CD4-positive, alpha-beta T cell treated with Interleukin-4 for 4 hours (primary cell): ENCODE results near the gene GSTA3.
"Not testable (repeated sequence)": the region's sequence is repeated elsewhere in the genome, so short reads cannot be mapped to it uniquely, and the experiment has no call there.

Source experiments
- DNase-seq: peaks from one replicate; pipeline ENCODE4 v3.0.0-alpha.2; 2020

The GSTA3 gene

DNA sequence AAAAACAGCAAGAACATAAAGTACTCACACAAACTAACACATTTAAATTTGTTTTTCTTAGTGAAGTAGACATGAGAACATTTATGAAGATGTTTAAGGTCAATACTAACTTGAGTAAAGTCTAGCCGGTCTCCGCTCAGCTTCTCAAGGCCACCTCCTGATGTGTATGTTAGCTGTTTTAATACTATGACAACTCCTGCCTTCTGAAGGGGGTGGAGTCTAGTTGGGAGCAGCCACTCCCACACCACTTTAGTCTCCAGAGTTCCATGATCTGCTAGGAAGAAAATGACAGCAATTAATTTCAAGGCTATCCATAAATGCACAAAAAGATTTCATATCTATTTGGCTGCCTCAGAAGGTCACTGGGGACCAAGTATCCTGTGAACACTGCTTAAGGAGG is at the start of gene GSTA3:
Gene GSTA3 (minus strand): TSS at position 168 of the 400 bp plus-strand sequence. CDS start 3,864 bp downstream, outside the sequence.
- no peak for DNase-seq

DNA sequence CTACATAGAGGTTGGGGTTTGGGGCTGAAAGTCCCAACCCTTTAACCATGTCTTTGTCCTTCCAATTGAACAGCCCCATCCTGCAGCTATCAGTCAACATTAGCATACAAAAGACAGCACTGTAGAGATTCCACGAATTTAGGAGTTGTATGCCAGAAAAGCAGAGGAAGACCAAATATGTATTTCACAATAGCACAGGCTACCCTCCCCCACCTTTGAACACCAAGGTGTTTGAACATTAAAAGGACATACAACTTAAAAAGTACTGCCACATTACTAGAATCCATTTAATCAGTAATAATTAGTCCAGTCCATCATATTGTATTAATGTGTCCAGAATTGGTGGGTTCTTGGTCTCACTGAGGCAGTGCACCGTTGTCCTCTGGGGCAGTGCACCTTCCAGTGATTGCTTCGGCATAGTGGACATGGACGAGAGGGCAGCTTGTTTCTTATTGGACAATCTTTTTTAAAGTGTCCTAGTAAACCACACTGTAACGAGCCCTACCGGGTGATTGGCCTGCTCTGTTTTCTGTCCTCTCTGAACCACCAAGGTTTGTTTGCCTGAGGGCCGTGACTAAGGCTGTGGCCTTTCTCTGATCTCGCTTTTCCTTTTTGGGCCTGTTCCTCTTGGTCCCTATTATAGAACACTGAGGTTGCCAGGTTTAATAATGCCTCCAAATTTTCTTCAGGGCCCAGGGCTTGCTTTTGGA is 49.2 kb upstream of the GSTA3 start:
- no peak for DNase-seq

DNA sequence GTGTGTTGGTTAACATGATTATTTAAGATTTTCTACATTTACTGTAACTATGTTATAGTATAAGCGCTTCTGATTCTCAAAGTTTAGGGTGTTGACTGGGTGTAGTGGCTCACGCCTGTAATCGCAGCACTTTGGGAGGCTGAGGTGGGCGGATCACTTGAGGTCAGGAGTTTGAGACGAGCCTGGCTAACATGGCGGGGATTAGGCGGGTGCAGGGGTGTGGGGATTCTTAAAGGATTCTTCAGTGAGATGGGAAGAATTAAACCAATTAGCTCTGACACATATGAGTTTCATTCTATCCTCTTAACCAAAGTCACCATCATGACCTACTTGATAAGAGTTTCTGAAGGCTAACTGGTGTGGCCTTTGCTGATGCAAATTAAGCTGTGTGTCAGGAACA is 46.4 kb upstream of the GSTA3 start:
- no peak for DNase-seq

DNA sequence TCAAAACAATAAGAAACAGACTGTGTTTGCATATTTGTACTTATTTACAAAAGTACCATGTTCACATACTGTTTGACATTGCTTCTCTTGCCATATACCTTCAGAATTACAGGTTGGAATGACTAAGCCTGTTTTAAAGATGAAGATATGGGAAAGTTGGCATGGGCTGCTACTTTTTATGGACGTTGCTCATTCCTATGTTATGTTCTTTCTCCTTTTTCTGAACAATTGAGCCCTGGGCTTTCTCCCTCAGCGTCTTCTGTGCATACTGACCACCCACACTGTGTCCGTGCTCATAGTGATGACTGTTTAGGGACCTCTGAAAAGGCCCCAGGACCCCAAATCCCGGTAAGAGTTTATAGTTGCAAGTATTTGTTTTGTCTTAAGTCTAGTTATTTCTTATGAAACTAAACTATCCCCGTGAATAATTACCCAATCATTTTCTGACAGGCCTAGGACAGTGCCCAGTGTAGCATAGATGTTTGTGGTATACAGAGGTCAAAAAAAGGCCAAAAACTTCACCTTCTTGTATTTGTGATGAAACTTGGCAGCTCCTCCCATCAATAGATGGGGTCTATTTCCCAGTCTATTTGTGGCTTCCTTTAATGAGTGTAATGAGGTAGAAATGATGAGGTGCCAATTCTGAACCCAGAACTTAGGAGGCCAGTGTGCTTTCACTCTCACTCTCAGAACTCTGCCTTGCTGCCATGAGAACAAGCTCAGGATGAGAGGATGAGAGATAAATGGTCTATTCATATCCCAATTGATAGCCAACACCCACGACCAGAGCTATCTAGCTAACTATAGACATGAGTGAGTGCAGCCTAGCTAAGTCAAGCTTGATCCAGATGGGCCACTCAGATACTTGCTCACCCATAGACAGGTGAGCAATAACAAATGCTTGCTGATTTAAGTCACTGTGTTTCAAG is 44.7 kb upstream of the GSTA3 start:
- DNase-seq: no peak

DNA sequence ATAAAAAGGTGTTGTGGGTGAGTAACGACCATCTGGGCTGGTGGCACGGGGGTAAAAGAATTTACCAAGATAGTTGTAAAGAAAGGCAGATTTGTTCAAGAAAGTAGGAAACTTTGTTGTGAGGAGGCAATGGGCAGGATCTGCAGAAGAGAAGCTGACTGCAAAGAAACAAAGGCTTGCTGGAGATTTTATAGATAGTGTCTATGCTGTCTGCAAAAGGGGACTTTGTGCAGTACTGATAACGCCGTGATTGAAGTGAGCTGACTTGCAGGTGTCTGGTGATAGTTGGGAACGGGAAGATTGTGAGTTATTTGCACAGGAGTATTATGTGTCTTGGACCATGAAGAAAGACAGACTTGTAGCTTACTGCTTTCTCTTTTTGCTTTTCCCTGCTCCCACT is 36.8 kb upstream of the GSTA3 start:
- no peak for DNase-seq

DNA sequence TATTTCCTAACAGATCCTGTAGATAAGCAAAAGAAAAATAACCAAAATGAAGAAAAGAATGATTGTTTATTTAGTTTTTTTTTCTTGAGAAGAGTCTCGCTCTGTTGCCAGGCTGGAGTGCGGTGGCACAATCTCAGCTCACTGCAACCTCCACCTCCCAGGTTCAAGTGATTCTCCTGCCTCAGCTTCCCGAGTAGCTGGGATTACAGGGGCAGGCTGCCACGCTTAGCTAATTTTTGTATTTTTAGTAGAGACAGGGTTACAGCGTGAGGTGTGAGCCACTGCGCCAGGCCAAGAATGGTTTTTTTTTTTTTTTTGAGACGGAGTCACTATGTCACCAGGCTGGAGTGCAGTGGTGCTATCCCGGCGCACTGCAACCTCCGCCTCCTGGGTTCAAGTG is 33.3 kb upstream of the GSTA3 start:
- not testable (repeated sequence) for DNase-seq

DNA sequence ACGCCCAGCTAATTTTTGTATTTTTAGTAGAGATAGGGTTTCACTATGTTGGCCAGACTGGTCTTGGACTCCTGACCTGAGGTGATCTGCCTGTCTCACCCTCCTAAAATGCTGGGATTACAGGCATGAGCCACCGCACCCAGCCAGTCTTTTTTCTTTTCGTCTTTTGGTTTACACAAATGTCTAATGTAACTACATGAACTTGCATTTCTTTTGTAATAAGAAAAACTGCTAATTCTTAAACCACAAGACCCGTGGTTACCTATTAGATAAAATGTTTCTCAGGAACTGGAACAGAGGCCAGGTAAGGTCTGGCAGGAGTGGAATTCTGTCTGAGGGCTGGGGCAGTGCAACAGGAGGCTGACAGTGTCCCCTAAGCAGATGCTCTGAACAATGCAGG is 32.7 kb upstream of the GSTA3 start:
- DNase-seq: no peak

DNA sequence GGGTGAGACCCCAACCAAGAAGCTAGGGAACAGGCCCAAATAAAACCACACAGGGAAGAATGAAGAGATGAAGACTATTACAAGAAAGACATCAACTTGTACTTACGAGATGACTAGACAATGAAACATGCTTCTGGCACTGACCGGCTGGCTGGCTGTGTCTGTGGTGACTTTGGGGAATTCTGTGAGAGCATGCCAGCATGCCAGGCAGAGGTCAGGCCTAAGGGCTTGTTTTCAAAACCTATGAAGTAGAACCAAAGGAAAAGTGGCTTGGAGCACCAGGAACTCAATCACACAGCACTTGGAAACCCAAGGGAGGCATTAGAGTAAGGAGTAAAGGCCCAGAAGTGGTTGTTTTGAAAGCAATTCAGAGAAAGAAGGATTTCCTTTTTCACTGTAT is 28.4 kb upstream of the GSTA3 start:
- DNase-seq: no peak

DNA sequence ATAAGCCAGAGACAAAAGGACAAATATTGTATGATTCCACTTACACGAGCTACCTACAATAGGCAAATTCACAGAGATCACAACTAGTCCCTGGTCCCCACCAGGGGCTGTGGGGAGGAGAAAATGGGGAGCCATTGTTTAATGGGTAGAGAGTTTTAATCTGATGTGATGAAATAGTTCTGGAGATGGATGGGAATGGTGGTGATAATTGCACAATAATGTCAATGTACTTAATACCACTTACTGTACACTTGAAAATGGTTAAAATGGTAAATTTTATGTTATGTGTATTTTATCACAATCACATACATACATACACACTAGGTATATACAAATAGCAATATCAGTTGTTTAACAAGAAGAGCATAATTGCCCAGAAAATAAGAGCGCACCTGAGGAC is 24.3 kb upstream of the GSTA3 start:
- DNase-seq: no peak

DNA sequence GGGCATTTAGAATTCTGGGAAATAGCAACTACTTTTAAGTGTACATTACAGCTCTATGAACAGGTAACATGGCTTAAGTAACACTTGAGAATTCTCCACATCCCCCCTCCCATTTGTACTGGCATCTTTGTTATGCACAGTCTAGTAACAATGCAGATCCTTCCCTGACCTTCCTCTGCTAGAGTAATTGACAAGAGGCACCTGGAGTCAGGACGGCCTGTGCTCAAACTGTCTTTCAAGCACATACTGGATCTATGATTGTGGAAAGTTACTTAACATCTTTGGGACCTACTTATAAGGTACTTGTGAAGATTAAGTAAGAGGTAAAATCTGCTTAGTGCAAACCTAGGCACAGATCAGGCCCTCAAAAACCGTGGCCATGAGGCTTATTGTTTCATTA is 21.9 kb upstream of the GSTA3 start:
- DNase-seq: no peak

DNA sequence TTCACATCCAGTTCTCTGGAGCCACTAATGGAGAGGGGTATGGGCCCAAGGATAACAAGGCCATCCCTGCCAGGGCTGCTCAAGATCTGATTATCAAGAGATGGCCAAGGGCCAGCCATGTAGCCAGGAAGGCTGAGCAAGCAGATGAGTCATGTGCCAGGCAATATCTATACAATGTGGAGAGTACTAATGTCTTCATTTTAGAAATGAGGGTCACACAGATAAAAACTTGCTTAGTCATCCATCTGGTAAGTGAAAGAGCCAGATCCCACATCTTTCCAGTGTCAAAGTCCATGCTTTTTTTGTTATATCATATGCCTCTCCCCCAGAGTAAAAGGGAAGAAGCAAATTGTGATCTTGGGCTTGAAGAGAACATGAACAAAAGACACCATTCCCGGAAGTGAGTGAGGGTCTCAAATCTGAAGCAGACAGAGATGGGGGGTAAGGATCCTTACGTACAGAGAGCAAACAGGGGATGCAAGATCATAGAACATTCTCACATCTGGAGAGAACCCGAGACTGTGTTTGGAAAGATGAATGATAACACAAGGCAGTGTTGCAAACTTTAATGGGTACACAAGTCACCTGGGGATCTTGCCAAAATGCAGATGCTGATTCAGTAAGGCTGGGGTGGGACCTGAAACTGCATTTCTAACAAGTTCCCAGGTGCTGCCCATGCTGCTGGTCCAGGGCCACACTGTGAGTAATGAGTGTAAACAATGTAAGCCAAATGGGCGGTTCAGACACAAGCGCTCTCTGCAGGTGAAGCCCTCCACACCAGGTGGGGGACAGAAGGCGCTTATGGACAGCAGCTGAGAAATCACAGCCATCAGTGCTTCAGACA is 20.0 kb upstream of the GSTA3 start:
- DNase-seq: no peak

DNA sequence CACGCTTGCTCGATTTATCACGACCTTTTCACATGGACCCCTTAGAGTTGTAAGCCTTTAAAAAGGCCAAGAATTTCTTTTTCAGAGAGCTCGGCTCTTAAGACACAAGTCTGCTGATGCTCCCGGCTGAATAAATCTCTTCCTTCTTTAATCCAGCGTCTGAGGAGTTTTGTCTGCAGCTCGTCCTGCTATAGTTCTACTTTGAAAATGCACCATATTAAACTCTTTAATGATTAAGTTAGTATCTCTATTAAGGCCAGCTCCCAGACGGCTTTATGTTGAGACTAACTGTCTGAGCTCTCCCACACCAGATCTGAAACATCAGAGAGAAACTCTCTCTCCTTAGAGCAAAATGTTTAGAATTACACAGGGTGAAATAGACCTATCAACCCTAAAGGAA is 18.0 kb upstream of the GSTA3 start:
- no peak for DNase-seq

DNA sequence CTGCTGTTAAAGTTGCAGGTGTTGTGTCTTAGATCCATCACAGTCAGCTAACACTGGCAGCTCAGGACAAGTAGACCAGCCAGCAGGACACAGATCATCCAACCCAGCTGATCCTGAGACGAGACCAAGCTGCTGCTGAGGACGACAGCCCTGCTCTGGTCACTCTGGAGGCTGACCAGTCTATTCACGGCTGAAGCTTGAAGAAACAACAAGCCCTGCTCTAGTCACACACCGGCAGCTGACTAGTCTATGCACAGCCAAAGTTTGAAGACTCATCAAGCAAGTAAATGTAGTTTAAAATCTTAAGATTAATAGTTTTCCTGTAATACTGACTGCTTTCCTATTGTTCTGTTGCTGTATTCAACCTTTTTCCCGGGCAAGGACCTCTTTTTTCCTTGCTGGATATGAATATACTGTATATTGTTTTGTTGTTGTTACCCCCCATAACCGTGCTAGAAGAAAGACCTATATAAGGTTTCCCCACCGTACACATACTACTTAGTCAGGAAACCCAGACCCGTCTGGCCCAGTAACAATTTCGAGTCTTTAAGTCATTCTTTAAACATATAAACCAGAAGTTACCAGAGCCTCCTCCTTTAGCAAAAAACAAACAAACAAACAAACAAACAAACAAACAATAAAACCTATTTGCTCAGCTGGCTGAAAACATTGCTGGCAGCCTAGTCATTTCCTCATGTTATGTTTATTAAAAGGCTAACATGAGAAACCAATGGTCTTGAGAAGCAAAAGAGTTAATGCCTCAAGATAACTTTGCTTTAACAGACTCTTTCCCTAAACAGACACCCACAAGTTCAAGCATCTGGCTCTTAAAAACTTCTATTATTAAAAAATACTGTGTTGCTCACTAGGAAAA is 16.7 kb upstream of the GSTA3 start:
- DNase-seq: no peak

DNA sequence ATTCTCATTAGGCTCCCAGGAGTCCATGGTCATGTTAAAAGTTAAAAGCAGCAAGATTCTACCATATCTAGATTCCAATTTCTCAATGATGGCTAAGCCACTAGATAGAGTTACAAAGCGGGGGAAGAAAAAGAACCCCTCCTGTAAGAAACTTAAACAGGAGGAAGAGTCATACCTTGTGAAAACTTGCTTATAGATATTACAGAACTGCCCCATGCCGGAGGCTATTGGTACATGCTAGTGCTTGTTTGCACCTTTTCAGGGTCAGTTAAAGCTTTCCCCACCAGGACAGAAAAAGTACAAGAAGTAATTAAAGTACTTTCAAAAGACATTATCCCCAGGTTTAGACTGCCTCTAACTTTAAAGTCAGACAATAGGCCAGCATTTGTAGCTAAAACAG is 15.5 kb upstream of the GSTA3 start:
- DNase-seq: no peak

DNA sequence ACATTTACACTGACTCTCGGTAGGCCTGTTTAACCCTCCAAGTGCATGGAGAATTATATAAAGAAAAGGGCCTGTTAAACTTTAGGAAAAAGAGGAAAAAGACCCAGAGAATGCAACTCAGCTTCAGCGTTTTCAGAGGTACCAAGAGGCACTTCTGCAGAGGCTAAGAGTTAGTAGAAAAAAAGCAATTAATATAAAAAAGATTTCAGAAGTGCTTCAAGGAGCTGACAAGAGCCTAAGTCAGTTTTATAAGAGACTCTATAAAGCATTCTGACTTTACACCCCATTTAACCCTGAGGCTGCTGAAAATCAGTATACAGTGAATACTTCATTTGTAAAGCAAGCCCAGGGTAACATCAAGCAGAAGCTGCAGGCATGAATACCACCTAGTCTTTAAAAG is 14.2 kb upstream of the GSTA3 start:
- DNase-seq: not testable (repeated sequence)

DNA sequence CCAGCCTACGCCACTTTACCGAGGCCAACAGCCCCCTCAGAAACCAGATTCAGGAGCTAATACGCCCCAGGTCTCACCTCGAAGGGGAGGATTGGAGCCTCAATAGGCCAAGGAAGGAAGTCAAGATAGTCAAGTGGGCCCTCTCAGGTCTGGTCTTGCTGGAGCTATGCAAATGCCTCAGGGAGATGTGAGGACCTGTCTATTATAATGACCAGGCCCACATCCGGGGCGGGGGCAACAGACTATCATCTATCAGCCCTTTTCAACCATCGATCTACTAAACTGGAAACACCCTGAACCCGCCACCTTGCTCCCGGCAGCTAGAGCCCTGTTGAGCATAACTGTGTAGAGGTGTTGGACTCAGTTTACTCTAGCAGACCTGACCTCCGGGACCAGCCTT is 12.7 kb upstream of the GSTA3 start:
- DNase-seq: no peak

DNA sequence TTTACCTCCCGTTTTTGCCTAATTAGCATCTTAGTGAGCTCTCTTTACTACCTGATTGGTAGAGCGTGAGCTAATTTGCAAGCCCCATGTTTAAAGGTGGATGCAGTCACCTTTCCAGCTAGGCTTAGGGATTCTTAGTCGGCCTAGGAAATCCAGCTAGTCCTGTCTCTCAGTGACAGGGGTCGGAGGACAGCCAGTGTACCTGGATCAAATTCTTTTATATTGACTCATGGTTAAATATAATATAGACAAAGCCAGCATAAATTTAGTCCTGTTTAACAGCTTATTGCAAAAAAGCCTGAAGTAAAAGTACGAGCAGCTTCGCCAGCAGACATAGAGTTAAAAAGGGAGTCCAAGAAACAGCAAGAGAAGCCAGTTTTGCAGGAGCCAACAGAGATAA is 12.2 kb upstream of the GSTA3 start:
- DNase-seq: no peak

DNA sequence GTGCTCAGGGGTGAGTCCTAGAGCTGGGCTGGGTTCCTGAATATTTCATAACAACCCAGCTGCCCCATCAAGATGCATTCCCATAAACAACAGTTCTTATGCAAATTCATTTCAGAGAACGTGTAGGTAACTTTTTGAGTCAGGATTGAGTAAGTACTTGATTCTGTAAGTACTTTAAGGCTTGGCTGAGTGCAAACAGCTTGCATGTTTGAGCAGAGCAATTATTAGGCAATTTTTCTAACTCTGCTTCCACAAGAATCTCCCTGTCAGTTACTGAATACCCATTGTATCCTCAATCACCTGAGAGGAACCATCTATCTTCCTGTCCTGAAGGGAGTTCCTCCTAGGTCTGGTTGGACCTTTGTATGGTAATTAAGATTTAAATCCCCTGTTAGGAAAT is 10.0 kb upstream of the GSTA3 start:
- not testable (repeated sequence) for DNase-seq

DNA sequence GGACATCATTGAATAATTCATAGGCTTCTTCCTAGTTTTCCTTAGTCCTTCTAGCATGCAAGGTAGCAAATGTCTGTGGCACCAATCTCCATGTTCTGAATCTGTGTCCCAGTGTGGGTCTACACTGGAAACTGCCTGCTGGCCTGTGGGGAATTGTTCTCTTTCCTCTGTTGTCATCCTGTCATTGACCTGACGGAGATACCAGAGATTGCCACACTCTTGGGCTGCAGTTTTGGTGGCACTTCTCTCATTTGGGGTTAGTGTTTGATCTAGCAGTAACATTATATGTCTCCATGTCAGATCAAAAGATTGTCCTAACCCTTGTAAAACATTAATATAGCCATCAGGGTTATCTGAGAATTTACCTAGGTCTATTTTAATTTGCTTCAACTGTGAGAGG is 9.3 kb upstream of the GSTA3 start:
- not testable (repeated sequence) for DNase-seq

DNA sequence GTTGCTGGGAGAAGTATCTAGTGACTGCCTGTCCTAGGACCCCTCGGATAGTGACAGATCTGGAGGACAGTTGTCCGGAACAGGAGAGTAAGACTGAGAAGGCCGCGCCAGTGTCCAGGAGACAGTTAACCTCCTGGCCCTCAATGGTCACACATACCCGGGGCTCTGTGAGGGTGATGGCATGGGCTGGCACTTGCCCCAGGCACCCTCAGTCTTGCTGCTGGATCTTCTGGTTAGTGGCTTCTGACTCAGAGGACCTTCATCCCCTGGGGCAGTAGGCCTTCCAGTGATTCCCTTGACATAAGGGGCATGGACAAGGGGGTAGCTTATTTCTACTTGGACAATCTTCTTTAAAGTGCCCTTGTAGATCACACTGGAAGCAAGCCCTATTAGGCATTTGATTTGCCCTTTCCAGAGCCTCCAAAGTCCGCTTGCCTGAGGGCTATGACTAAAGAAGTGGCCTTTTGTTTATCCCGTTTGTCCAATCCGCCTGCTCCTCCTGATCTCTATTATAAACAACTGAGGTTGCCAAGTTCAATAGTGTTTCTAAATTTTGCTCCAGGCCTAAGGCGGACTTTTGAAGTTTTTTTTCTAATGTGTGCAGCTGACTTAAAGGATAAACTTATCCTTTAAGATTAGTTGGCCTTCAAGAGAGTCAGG is 8.7 kb upstream of the GSTA3 start:
- DNase-seq: not testable (repeated sequence)

DNA sequence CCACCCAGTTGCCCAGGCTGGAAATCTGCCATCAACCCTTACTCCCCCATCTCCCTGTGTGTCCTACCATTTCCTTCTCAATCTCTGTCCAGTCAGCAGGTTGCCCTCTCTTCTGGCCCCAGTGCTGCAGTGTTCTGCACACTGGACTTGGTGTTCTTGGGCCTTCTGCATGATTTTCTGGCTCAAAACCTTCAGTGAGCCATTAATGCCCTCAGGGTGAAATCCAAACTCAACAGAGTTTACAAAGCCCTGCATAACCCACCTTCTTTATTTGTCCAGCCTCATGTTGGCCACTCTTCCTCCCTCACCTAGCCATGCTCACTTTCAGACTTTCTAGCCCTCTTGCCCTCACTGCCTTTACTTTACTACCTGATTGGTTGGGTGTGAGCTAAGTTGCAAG is 5.0 kb upstream of the GSTA3 start:
- DNase-seq: no peak

DNA sequence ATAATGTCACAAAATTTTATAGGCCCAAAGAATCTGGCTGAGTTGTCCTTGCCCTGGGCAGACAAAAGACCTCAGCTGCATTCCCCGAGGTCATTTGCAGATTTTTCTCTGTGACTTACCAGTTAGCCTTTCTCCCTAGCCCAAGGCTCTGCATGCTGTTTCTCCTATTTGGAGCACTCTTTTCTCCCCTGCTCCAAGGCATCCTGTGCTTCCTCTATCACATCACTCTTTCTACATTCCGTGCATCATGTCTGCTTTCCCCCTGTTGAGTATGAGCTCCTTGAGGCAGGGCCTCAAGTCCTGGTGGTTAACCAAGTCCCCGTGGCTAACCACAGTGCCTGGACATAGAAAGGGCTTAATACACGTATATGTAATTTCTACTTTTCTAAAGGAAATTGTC is 593 bp upstream of the GSTA3 start:
- DNase-seq: no peak
